ENCODE measurements around the gene MAPK4.
"Not testable (repeated sequence)": the region's sequence is repeated elsewhere in the genome, so short reads cannot be mapped to it uniquely, and the experiment has no call there.

MAPK4 gene

DNA sequence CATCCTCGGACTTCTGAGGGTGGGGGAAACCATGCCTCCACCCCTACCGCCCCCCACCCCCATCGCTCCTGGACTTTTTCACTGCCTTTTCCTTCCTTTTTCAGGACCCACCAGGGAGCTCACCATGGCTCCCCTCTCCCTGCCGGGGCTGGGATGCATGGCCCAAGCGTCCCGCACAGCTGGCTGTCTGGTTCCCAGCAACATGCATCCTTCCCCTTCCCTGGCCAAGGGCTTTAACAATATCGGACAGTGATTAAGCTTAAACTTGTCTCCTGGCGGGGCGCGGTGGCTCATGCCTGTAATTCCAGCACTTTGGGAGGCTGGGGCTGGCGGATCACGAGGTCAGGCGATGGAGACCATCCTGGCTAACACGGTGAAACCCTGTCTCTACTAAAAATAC, 215.8 kb downstream of the MAPK4 start:
- no peak overlapping the region for H3K4me3 ChIP-seq (replicated peaks; ENCODE audit: low read depth, low read length)
- TF ChIP-seq, protein P1, sequence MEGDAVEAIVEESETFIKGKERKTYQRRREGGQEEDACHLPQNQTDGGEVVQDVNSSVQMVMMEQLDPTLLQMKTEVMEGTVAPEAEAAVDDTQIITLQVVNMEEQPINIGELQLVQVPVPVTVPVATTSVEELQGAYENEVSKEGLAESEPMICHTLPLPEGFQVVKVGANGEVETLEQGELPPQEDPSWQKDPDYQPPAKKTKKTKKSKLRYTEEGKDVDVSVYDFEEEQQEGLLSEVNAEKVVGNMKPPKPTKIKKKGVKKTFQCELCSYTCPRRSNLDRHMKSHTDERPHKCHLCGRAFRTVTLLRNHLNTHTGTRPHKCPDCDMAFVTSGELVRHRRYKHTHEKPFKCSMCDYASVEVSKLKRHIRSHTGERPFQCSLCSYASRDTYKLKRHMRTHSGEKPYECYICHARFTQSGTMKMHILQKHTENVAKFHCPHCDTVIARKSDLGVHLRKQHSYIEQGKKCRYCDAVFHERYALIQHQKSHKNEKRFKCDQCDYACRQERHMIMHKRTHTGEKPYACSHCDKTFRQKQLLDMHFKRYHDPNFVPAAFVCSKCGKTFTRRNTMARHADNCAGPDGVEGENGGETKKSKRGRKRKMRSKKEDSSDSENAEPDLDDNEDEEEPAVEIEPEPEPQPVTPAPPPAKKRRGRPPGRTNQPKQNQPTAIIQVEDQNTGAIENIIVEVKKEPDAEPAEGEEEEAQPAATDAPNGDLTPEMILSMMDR (IDR thresholded peaks at IDR 0.05; ENCODE audit: low read depth, low read length, missing control alignments), result no peak
- DNase-seq (ENCODE audit: extremely low read depth, low read depth), result no peak

DNA sequence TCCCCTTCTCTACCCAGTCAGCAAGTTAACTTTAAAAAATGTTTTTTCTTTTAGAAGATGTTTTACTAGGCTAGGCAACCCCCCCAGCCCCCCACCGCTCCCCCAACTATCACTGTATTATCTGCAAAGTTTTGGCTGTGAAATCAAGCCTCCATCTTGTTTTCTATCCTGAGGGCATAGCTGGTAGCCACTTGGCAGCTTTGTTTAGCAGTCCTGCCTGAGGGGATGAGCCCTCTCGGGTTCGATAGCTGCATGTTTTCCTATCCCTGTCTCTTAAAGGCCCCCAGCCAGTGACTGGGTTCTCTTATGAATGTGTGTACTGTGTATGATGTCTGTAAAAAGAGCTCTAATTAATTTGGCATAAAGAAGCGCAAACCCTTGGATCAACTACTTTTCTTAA, 216.5 kb downstream of the MAPK4 start:
- no peak overlapping the region for H3K4me3 ChIP-seq (replicated peaks; ENCODE audit: low read depth, low read length)
- TF ChIP-seq, protein P1 (IDR thresholded peaks at IDR 0.05; ENCODE audit: low read depth, low read length, missing control alignments), result no peak
- DNase-seq (ENCODE audit: extremely low read depth, low read depth), result no peak

DNA sequence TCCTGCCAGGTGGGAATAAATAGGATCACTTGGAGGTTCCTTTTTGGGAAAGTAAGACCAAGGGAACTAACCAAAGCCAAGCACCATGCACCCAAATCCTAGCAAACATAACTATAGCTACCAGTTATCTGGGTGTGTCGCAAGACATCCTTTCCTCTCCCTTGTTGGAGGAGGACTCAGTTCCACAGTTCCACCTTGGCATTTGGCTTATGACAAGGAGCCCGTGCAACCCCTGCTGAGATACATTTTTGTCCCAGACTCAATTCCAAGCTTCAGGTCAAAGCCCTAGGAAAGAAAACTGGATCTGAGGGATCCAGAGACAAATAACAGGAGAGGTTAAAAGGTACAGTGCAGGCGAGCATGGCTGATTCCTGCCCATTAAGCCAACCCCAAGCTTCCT, 219.1 kb downstream of the MAPK4 start:
- not testable (repeated sequence) for H3K4me3 ChIP-seq (replicated peaks; ENCODE audit: low read depth, low read length); DNase-seq (ENCODE audit: extremely low read depth, low read depth)

All from HFF-Myc (cell line).